ENCODE results near the gene EVI5L. TPM values are rescaled to one million over a fixed set of nuclear protein-coding genes. Genes with fewer than 3 reads are reported as not detected.

Gene EVI5L
- total and polyA plus RNA-seq, 2 of the 4 experiments (the other 2 are of a cell fraction), result 12.7 to 14.6 TPM

DNA sequence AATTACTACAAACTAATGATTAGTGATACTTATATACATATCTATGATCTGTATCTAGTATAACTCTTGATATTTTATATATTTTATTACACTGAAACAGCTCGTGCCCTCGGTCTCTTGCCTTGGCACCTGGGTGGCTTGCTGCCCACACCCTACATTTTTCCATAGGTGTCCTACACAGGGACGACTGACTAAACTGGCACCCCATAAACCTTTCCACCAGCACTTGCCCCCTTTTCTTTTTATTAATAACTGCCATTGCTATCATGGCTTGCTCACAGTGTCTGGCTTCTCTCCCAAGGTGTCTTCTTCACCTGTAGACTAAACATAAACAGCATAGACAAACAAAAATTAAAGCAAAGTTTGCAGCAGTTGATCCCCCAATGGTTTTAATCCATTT, 36.5 kb upstream of the EVI5L start:
- no CpG with 5 or more reads among the region's 3 CpGs for WGBS, 2 experiments (ENCODE audit: extremely low coverage in 2 of 2, insufficient read length in 1 of 2)
- CTCF ChIA-PET, result no interaction called here
- no TSS peak for BruUV-seq (replicated peaks)

More for the DNA sequence above, 36.5 kb upstream of the EVI5L start:
- Histone ChIP-seq H3K14ac (replicated peaks; ENCODE audit: low read depth, low read length) (no peak overlapping the region), H3K9me1 (ENCODE audit: insufficient read depth, low read length) (0 out of 2 replicates have a peak, but pooled peaks cover 3% of the 10 kb centered on the region), H2BK20ac (ENCODE audit: low read depth, low read length) (no peak overlapping the region), H3K79me1 (ENCODE audit: low read depth in 1 of 2, low read length in 2 of 2) (no peaks in the 10 kb centered on the region), H4K91ac (ENCODE audit: insufficient read depth, low read depth, low read length) (no peak overlapping the region), H2AK9ac (replicated peaks; ENCODE audit: low read depth, low read length, poor library complexity) (no peak overlapping the region), H2BK5ac (ENCODE audit: low read depth, low read length, poor library complexity, severe bottlenecking) (no peak overlapping the region), H3K4me1 (ENCODE audit: control insufficient read depth, insufficient read depth, low read length) (peaks cover 6% of the 10 kb centered on the region), H2BK120ac (ENCODE audit: low read depth, low read length) (no peak overlapping the region), H3K9me3 (ENCODE audit: control insufficient read depth, insufficient read depth, low read length) (no peaks in the 10 kb centered on the region; the same call in 1 of the 2 replicates), H3K23ac (ENCODE audit: low read depth, low read length) (no peak overlapping the region), H3K56ac (ENCODE audit: extremely low read depth, insufficient read depth, low read length) (no peak overlapping the region), H3K27me3 (ENCODE audit: control insufficient read depth, insufficient read depth, low read length) (peaks cover 13% of the 10 kb centered on the region), H3K4me2 (ENCODE audit: low read depth, low read length) (no peak overlapping the region), H4K5ac (ENCODE audit: low read depth, low read length) (no peak overlapping the region), H3K18ac (ENCODE audit: low read depth, low read length) (no peak overlapping the region), H3K4ac (ENCODE audit: low read depth, low read length) (no peak overlapping the region), H3K4me3 (ENCODE audit: insufficient read depth, low read depth, low read length) (no peak overlapping the region), H2BK15ac (ENCODE audit: low read depth, low read length) (no peak overlapping the region), H2AFZ (replicated peaks; ENCODE audit: low read length, poor library complexity) (no peak overlapping the region), H3K9ac (ENCODE audit: low read depth, low read length) (no peak overlapping the region), H4K8ac (ENCODE audit: low read depth in 2 of 2, low read length in 2 of 2) (no peak overlapping the region), H3K36me3 (ENCODE audit: control insufficient read depth, insufficient read depth, low read length) (no peaks in the 10 kb centered on the region), H4K20me1 (ENCODE audit: insufficient read depth, low read length) (no peaks in the 10 kb centered on the region), H3K27ac (ENCODE audit: insufficient read depth, low read length) (no peak overlapping the region), H2AK5ac (ENCODE audit: low read depth, low read length) (no peak overlapping the region)
- POLR2A ChIA-PET (ENCODE audit: unreplicated experiment), result no interaction called here
- dilution Hi-C loops (cut with HindIII; ENCODE audit: low sequenced_read_pairs, unreplicated experiment), result no loop called here
- intact Hi-C loops (cut with micrococcal nuclease), result no loop called here
- in situ Hi-C loops (cut with MboI; ENCODE audit: low sequenced_read_pairs), result loop anchor here (10.0 kb wide), 1 partner anchor 109 kb away; the partner anchor contains the start of gene TRAPPC5
- TF ChIP-seq FOS (IDR thresholded peaks at IDR 0.05; ENCODE audit: low read depth, low read length) (no peak), NFE2L2 (IDR thresholded peaks at IDR 0.05; ENCODE audit: low read depth, low read length) (no peak), BHLHE40 (IDR thresholded peaks at IDR 0.05; ENCODE audit: low read depth, low read length) (no peak), RFX5 (IDR thresholded peaks at IDR 0.05; ENCODE audit: low read depth, low read length) (no peak)
- no peak for ATAC-seq (ENCODE audit: low read depth)
- no peak for DNase-seq
